ENCODE data around the gene CPTP. TPM values are rescaled to one million over a fixed set of nuclear protein-coding genes. Genes with fewer than 3 reads are reported as not detected.

CPTP gene
- total RNA-seq, 1 experiment from 2014 or later, result 29.4 TPM

DNA sequence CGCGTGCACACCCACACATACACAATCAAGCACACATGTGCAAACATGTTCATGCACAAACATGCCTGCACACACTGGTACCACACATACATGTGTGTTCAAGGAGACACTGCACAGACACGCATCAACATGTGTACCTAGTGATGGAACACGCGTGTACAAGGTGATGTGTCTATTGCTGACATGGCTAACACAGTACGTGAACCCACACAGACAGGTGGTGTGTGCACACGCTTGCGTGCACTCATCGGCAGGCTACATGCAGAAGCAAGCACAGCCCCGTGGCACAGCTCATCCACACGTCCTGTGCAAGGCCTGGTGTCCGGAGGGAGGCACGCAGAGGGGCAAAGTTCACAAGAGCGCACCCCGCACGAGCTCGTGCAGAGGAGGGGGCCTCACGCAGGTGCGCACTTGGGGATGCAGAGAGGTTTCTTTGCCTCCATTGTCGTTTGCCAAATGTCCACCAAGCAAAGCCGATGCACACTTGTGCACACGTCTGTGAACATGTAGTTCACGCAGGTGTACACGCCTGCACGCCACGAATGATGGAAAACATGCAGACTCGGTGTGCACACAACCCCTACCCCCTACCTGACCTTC lies 17.8 kb upstream of the CPTP start:
- H3K9me3 ChIP-seq (replicated peaks), result 0 out of 2 replicates have a peak, but pooled peaks cover 5% of the 10 kb centered on the region
- no peak overlapping the region for H3K27ac ChIP-seq
- peaks cover 57% of the 10 kb centered on the region for H3K36me3 ChIP-seq
- no peaks in the 10 kb centered on the region for H3K27me3 ChIP-seq (replicated peaks)
- peaks cover 54% of the 10 kb centered on the region for H3K4me1 ChIP-seq (replicated peaks)
- peak overlapping the region; percentile 91 for H3K4me3 ChIP-seq
- DNase-seq (ENCODE audit: low read depth in 1 of 2, low spot score in 2 of 2), result no peak

DNA sequence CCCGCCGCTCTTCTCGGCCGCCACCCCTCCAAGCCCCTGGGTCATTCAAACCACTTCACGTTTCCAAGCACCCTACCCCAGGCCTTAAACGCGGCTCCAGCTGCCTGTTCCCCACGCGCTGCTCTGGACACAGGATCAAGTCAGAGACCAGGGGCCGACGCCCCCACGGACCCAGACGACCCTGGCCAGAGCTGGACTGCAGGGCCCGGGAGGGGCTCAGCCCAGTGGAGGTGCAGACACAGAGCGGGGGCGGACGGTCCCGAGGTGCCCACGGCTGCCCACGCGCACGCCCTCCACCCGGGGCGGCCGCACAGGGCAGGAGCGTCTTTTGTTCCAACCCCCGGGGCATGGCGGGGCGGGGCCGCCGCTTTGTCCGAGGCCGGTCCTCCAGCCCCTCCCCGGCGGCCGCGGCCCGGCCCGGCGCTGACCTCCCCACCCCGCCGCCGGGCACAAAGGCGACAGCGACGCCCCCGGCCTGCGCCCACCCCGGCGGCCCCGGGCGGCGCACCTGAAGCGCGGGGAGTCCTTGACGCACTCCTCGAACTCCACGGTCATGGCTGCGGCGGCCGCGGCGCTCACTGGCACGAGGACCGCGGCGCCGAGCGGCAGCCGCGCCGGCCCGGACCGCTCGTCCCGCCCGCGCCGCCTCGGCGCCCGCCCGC lies 17.2 kb upstream of the CPTP start:
- Histone ChIP-seq H3K27me3 (replicated peaks) (no peaks in the 10 kb centered on the region), H3K4me3 (peak overlapping the region; percentile 91), H3K4me1 (replicated peaks) (peaks cover 54% of the 10 kb centered on the region), H3K9me3 (replicated peaks) (0 out of 2 replicates have a peak, but pooled peaks cover 5% of the 10 kb centered on the region), H3K27ac (peak overlapping the region; percentile 45; the same call in 1 of the 2 replicates), H3K36me3 (peaks cover 59% of the 10 kb centered on the region)
- DNase-seq (ENCODE audit: low read depth in 1 of 2, low spot score in 2 of 2), result peak in 1 of 2 experiments; percentile 45

GRCh38 chr1:1307923-1308755 lies 16.5 kb upstream of the CPTP start, which contains the start of the genes ACAP3 and PUSL1:
Gene ACAP3, minus strand, starts transcription at chr1:1307930. Its CDS starts 115 bp downstream, at chr1:1307815.
Gene PUSL1, plus strand, starts transcription at chr1:1308597. Its CDS starts 47 bp downstream, at chr1:1308644.
- Histone ChIP-seq H3K4me3 (peak within 1 kb of the TSS; percentile 91), H3K27me3 (replicated peaks) (no peaks in the 10 kb centered on the region), H3K36me3 (peaks cover 63% of the 10 kb centered on the region), H3K9me3 (replicated peaks) (0 out of 2 replicates have a peak, but pooled peaks cover 5% of the 10 kb centered on the region), H3K4me1 (replicated peaks) (peaks cover 54% of the 10 kb centered on the region), H3K27ac (peak within 1 kb of the TSS; percentile 74)
- DNase-seq (ENCODE audit: low read depth in 1 of 2, low spot score in 2 of 2), result peak; percentile 87 to 95

DNA sequence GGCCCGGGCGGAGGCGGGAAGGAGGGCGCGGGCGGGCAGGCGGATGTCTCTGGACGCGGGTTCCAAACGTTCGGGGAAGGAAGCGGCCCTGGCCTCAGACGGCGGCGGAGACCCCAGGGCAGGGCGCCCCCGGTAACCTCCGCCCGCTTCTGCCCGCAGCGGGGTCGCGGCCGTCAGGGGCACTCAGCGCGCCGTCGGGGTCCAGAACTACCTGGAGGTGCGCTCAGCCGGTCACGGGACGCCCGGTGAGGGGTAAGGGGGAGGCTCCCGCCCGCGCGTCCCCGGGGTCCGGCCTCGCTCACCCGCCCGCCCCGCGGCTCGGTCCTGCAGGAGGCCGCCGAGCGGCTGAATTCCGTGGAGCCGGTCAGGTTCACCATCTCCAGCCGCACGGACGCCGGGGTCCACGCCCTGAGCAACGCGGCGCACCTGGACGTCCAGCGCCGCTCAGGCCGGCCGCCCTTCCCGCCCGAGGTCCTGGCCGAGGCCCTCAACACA lies 15.8 kb upstream of the CPTP start:
- H3K27me3 ChIP-seq (replicated peaks), result no peaks in the 10 kb centered on the region

DNA sequence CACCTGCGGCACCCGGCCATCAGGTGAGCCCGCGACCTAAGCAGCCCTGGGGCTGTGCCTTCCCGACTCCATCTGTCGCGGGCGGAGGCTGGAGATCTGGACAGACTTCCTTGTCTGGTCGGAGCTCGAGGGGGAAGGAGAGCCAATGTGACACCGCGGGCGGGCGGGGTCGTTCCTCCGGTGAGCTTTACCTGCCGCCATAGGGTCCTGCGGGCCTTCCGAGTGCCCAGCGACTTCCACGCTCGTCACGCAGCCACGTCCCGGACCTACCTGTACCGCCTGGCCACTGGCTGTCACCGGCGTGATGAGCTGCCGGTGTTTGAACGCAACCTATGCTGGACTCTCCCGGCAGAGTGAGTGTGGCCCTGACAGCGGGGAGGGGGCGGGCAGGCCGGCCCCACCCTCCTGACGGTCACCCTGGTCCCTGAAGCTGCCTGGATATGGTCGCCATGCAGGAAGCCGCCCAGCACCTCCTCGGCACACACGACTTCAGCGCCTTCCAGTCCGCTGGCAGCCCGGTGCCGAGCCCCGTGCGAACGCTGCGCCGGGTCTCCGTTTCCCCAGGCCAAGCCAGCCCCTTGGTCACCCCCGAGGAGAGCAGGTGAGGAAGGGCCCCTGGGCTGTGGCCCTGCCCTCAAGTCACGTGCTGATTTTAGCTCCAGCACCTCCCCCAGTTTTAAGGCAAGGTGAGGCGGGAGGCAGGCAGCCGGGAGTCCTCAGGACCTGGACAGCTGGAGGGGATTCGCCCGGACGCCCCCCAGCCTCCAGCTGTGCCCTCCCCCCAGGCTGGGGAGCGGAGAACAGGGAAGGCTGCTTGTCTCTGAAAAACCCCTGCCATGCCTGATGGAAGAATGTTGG lies 15.1 kb upstream of the CPTP start:
- DNase-seq (ENCODE audit: low read depth in 1 of 2, low spot score in 2 of 2), result no peak
- Histone ChIP-seq H3K9me3 (replicated peaks) (0 out of 2 replicates have a peak, but pooled peaks cover 5% of the 10 kb centered on the region), H3K36me3 (peaks cover 74% of the 10 kb centered on the region), H3K4me3 (peak overlapping the region; percentile 91), H3K4me1 (replicated peaks) (peaks cover 51% of the 10 kb centered on the region), H3K27me3 (replicated peaks) (no peaks in the 10 kb centered on the region), H3K27ac (no peak overlapping the region; the same call in 1 of the 2 replicates)

More for the DNA sequence above, 15.8 kb upstream of the CPTP start:
- Histone ChIP-seq H3K4me3 (peak overlapping the region; percentile 91), H3K27ac (peak overlapping the region; percentile 74), H3K9me3 (replicated peaks) (0 out of 2 replicates have a peak, but pooled peaks cover 5% of the 10 kb centered on the region), H3K4me1 (replicated peaks) (peaks cover 54% of the 10 kb centered on the region), H3K36me3 (peaks cover 70% of the 10 kb centered on the region)
- peak in 1 of 2 experiments; percentile 76 for DNase-seq (ENCODE audit: low read depth in 1 of 2, low spot score in 2 of 2)

DNA sequence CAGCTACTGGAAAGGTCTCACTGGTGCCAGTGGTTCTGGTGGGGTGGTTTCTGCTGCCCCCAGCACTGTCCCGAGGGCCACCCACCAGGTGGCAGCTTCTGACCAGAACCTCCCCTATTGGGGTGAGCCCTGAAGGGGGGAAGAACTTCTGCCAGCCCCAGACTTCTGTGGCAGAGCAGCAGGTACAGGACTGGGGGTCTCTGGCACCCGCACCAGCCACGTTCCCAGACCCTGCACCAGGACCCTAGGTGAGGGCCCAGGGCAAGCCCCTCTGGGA lies 14.6 kb upstream of the CPTP start:
- Histone ChIP-seq H3K36me3 (peaks cover 76% of the 10 kb centered on the region), H3K4me3 (no peak overlapping the region), H3K4me1 (replicated peaks) (peaks cover 45% of the 10 kb centered on the region), H3K9me3 (replicated peaks) (0 out of 2 replicates have a peak, but pooled peaks cover 5% of the 10 kb centered on the region), H3K27me3 (replicated peaks) (no peaks in the 10 kb centered on the region), H3K27ac (no peak overlapping the region)
- no peak for DNase-seq (ENCODE audit: low read depth in 1 of 2, low spot score in 2 of 2)

DNA sequence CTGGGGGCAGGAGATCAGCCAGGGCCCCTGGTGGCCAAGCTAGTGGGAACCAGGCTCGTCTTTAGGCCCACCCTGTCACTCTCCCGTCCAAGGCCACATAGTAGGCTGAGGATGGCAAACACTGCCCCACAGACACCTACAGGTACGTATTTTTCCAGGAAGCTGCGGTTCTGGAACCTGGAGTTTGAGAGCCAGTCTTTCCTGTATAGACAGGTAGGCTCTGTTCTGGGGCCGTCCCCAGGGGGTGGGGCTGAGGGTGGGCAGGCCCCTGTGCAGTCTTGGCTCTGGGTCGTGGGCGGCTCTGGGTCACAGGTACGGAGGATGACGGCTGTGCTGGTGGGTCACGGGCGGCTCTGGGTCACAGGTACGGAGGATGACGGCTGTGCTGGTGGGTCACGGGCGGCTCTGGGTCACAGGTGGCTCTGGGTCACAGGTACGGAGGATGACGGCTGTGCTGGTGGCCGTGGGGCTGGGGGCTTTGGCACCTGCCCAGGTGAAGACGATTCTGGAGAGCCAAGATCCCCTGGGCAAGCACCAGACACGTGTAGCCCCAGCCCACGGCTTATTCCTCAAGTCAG lies 14.0 kb upstream of the CPTP start:
- peaks cover 40% of the 10 kb centered on the region for H3K4me1 ChIP-seq (replicated peaks)
- no peak for DNase-seq (ENCODE audit: low read depth in 1 of 2, low spot score in 2 of 2)
- peaks cover 79% of the 10 kb centered on the region for H3K36me3 ChIP-seq
- no peak overlapping the region for H3K4me3 ChIP-seq
- H3K27ac ChIP-seq, result no peak overlapping the region
- 0 out of 2 replicates have a peak, but pooled peaks cover 5% of the 10 kb centered on the region for H3K9me3 ChIP-seq (replicated peaks)
- H3K27me3 ChIP-seq (replicated peaks), result no peaks in the 10 kb centered on the region

GRCh38 chr1:1311107-1312104 lies 13.2 kb upstream of the CPTP start:
- Histone ChIP-seq H3K27ac (no peak overlapping the region), H3K4me3 (no peak overlapping the region), H3K36me3 (peaks cover 86% of the 10 kb centered on the region), H3K27me3 (replicated peaks) (no peaks in the 10 kb centered on the region), H3K4me1 (replicated peaks) (peaks cover 31% of the 10 kb centered on the region), H3K9me3 (replicated peaks) (0 out of 2 replicates have a peak, but pooled peaks cover 5% of the 10 kb centered on the region)
- no peak for DNase-seq (ENCODE audit: low read depth in 1 of 2, low spot score in 2 of 2)

- no peak overlapping the region for H3K27ac ChIP-seq
- peaks cover 92% of the 10 kb centered on the region for H3K36me3 ChIP-seq
- H3K4me3 ChIP-seq, result no peak overlapping the region
- H3K4me1 ChIP-seq (replicated peaks), result peaks cover 20% of the 10 kb centered on the region
- no peaks in the 10 kb centered on the region for H3K9me3 ChIP-seq (replicated peaks)
- no peak for DNase-seq (ENCODE audit: low read depth in 1 of 2, low spot score in 2 of 2)
- H3K27me3 ChIP-seq (replicated peaks), result no peaks in the 10 kb centered on the region
These were observed 11.9 kb upstream of the CPTP start for GRCh38 chr1:1312450-1313314.

DNA sequence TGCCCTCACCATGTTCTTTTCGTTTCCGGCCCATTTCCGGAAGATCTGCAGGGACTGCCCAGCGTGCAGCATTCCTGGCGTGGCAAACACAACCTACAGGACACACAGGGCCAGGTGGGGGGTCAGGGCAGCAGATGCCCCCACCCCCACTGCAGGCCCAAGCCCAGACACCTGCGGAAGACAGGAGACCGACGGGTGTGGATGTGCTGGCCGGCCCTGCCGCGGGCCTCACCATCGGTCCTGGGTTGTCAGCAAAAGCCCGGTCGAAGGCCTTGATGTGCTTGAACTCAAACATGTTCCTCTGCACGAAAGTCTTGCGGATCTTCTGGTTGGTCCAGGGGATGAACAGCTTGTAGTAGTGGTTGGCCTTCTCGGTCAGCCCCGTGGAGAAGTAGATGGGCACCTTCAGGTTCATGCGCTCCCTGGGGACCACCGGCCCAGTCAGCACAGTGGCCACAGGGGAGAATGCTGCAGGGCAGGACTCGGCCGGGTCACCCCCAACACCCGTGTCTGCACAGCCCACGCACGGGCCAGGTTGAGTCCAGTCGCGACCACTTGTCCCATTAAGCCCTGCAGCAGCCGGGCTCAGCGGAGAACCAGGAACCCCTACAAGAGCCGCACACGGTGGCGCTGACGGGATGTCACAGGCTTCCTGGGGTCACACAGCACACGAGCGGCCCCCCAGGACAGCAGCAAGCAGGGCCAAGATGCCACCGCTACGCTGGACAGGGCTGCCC lies 10.9 kb upstream of the CPTP start:
- no peak for DNase-seq (ENCODE audit: low read depth in 1 of 2, low spot score in 2 of 2)
- Histone ChIP-seq H3K4me1 (replicated peaks) (peaks cover 24% of the 10 kb centered on the region), H3K27ac (no peak overlapping the region), H3K36me3 (peaks cover 96% of the 10 kb centered on the region), H3K4me3 (no peak overlapping the region), H3K27me3 (replicated peaks) (no peaks in the 10 kb centered on the region), H3K9me3 (replicated peaks) (no peaks in the 10 kb centered on the region)

- H3K4me1 ChIP-seq (replicated peaks), result peaks cover 24% of the 10 kb centered on the region
- no peak overlapping the region for H3K4me3 ChIP-seq
- no peak overlapping the region for H3K27ac ChIP-seq
- H3K9me3 ChIP-seq (replicated peaks), result no peaks in the 10 kb centered on the region
- peaks cover 96% of the 10 kb centered on the region for H3K36me3 ChIP-seq
- H3K27me3 ChIP-seq (replicated peaks), result no peaks in the 10 kb centered on the region
- no peak for DNase-seq (ENCODE audit: low read depth in 1 of 2, low spot score in 2 of 2)
These were observed 10.4 kb upstream of the CPTP start for GRCh38 chr1:1314237-1314586.
